Renal cortex interstitium (tissue), 11 donors: ENCODE data around the gene GPC2. TPM values are rescaled to one million over a fixed set of nuclear protein-coding genes. Genes with fewer than 3 reads are reported as not detected.
"Not testable (repeated sequence)": the region's sequence is repeated elsewhere in the genome, so short reads cannot be mapped to it uniquely, and the experiment has no call there.

Source experiments
- DNase-seq, 11 donors: peaks; one replicate each; pipeline ENCODE4 v3.0.0-alpha.2; 2013; ENCODE audit warnings: low read depth in 9 of 11, low spot score in 4 of 11; ENCODE audit errors: extremely low read depth in 1 of 11
- polyA plus RNA-seq, 3 donors: library from polyadenylated mRNA; unstranded; fragments of 120-200 nt; gene quantifications; one replicate each; pipeline ENCODE4 v1.2.1, GENCODE V29; 2013; ENCODE audit not compliant: insufficient read length in 3 of 3

The GPC2 gene
- polyA plus RNA-seq, 3 donors: 9.4 to 14.5 (median 14.0) TPM

GRCh38 chr7:100132126-100132525, 45.1 kb downstream of the GPC2 start:
- DNase-seq: no peak

GRCh38 chr7:100130608-100131453, 46.4 kb downstream of the GPC2 start:
- peak in 5 of 11 donors; percentile 57 to 69 (median 66) for DNase-seq

GRCh38 chr7:100130220-100130607, 47.0 kb downstream of the GPC2 start:
- DNase-seq: not testable (repeated sequence)

GRCh38 chr7:100128637-100128963, 48.6 kb downstream of the GPC2 start:
- no peak for DNase-seq

GRCh38 chr7:100127866-100128636, 49.1 kb downstream of the GPC2 start:
- DNase-seq: no peak

GRCh38 chr7:100126931-100127865, 50.0 kb downstream of the GPC2 start, which contains the start of gene MBLAC1:
TSS of gene MBLAC1 (plus strand) at chr7:100126967. CDS start at chr7:100127396, 429 bp downstream.
- DNase-seq: peak; percentile 84 to 95 (median 92)

- peak in 1 of 11 donors; percentile 30 for DNase-seq
Measured at GRCh38 chr7:100126239-100126930, 50.8 kb downstream of the GPC2 start.

GRCh38 chr7:100124301-100125230, 52.6 kb downstream of the GPC2 start:
- DNase-seq: no peak

- DNase-seq: no peak
Measured at GRCh38 chr7:100122568-100122967, 54.6 kb downstream of the GPC2 start.

GRCh38 chr7:100122067-100122466, 55.1 kb downstream of the GPC2 start:
- DNase-seq: no peak

GRCh38 chr7:100120733-100121036, 56.5 kb downstream of the GPC2 start:
- DNase-seq: no peak

- DNase-seq: peak in 5 of 11 donors; percentile 27 to 58 (median 42)
Measured at GRCh38 chr7:100119970-100120732, 57.0 kb downstream of the GPC2 start.

Other genes with a start within 250 kb of the GPC2 start
- gene GJC3, start 247.8 kb downstream of the GPC2 start, polyA plus RNA-seq: 1 to 10 TPM in 1 of 3 donors, under 1 TPM in 2; 0.66 to 1.6 (median 0.97) TPM
- 10 to 100 TPM; 56.0 to 67.1 (median 61.6) TPM for gene AZGP1, start 201.3 kb downstream of the GPC2 start, polyA plus RNA-seq
- gene ZKSCAN1, start 161.8 kb downstream of the GPC2 start, polyA plus RNA-seq: 10 to 100 TPM; 56.7 to 64.3 (median 62.7) TPM
- 10 to 100 TPM; 21.8 to 24.7 (median 23.3) TPM for gene ZSCAN21, start 127.6 kb downstream of the GPC2 start, polyA plus RNA-seq
- gene ZNF3, start 95.7 kb downstream of the GPC2 start, polyA plus RNA-seq: 10 to 100 TPM; 49.6 to 56.1 (median 50.0) TPM
- gene COPS6, start 88.4 kb downstream of the GPC2 start, polyA plus RNA-seq: 100 to 1,000 TPM; 122 to 135 (median 135) TPM
- 100 to 1,000 TPM; 141 to 173 (median 162) TPM for gene MCM7, start 76.0 kb downstream of the GPC2 start, polyA plus RNA-seq
- gene AP4M1, start 75.7 kb downstream of the GPC2 start, polyA plus RNA-seq: 10 to 100 TPM; 32.4 to 36.9 (median 36.5) TPM
- gene TAF6, start 58.0 kb downstream of the GPC2 start, polyA plus RNA-seq: 10 to 100 TPM; 65.4 to 69.4 (median 69.1) TPM
- gene CNPY4, start 57.7 kb downstream of the GPC2 start, polyA plus RNA-seq: 10 to 100 TPM; 40.1 to 47.0 (median 41.5) TPM
- 1 to 10 TPM in 2 of 3 donors, under 1 TPM in 1; 0.79 to 1.9 (median 1.8) TPM for gene MBLAC1, start 50.4 kb downstream of the GPC2 start, polyA plus RNA-seq
- gene LAMTOR4, start 28.5 kb downstream of the GPC2 start, polyA plus RNA-seq: 100 to 1,000 TPM in 2 of 3 donors, 10 to 100 TPM in 1; 95.3 to 118 (median 116) TPM
- 10 to 100 TPM; 16.9 to 26.3 (median 21.5) TPM for gene TRAPPC14, start 18.7 kb downstream of the GPC2 start, polyA plus RNA-seq
- 1 to 10 TPM; 4.6 to 6.8 (median 6.2) TPM for gene GAL3ST4, start 8.8 kb downstream of the GPC2 start, polyA plus RNA-seq
- gene STAG3, start 537 bp upstream of the GPC2 start, polyA plus RNA-seq: 10 to 100 TPM; 13.2 to 33.8 (median 15.3) TPM
- 1 to 10 TPM; 2.2 to 6.6 (median 5.2) TPM for gene PVRIG, start 42.6 kb upstream of the GPC2 start, polyA plus RNA-seq
- 1 to 10 TPM; 6.8 to 9.0 (median 8.0) TPM for gene SPDYE3, start 130.3 kb upstream of the GPC2 start, polyA plus RNA-seq
- 10 to 100 TPM; 36.0 to 58.2 (median 37.6) TPM for gene PILRB, start 180.7 kb upstream of the GPC2 start, polyA plus RNA-seq
- gene PILRA, start 196.1 kb upstream of the GPC2 start, polyA plus RNA-seq: 1 to 10 TPM; 4.7 to 8.0 (median 6.6) TPM